GM12865 (cell line): ENCODE results near the gene MID1.

ENCODE experiments used
- DNase-seq: peaks from one replicate; pipeline ENCODE4 v3.0.0; 2010; ENCODE audit warnings: low read depth
- H3K4me3 ChIP-seq: 2 replicates; pipeline ENCODE4 v1.5.1; 2011; ENCODE audit warnings: mild to moderate bottlenecking, low read depth, low read length, control low read depth
- TF ChIP-seq, protein P1 (sequence below): IDR thresholded peaks from 2 replicates; pipeline ENCODE4 v1.5.1; 2011; ENCODE audit warnings: low read length, control low read depth, low read depth, inconsistent platforms; ENCODE audit not compliant: insufficient read depth; ENCODE audit errors: missing control alignments

MID1 gene

DNA sequence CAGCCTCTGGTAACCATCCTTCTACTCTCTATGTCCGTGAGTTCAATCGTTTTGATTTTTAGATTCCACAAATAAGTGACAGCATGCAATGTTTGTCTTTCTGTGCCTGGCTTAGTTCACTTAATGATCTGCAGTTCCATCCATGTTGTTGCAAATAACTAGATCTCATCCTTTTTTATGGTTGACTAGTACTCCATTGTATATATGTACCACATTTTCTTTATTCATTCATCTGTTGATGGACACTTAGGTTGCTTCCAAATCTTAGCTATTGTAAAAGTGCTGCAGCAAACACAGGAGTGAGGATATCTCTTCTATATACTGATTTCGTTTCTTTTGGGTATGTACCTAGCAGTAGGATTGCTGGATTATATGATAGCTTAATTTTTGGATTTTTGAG, 140.9 kb downstream of the MID1 start:
- no peak for DNase-seq
- TF ChIP-seq, protein P1, sequence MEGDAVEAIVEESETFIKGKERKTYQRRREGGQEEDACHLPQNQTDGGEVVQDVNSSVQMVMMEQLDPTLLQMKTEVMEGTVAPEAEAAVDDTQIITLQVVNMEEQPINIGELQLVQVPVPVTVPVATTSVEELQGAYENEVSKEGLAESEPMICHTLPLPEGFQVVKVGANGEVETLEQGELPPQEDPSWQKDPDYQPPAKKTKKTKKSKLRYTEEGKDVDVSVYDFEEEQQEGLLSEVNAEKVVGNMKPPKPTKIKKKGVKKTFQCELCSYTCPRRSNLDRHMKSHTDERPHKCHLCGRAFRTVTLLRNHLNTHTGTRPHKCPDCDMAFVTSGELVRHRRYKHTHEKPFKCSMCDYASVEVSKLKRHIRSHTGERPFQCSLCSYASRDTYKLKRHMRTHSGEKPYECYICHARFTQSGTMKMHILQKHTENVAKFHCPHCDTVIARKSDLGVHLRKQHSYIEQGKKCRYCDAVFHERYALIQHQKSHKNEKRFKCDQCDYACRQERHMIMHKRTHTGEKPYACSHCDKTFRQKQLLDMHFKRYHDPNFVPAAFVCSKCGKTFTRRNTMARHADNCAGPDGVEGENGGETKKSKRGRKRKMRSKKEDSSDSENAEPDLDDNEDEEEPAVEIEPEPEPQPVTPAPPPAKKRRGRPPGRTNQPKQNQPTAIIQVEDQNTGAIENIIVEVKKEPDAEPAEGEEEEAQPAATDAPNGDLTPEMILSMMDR: no peak

DNA sequence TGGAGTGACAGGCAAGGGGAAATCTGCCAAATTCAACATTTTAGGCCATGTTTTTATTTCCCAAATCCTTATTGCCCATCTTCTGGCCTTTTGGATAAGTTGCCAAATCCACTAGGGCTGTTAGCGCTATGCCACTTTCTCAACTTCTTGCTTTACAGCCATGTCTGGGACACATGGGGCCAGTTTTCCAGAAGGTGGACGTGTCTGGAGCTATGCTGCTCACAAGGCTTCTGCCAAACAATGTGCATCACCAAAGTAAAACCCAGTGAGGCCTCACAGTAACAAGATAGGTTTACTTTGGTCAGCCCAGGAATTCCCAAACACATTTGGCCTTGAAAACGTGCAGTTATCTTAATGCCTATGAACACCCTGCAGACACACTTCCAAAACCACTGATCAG, 142.9 kb downstream of the MID1 start:
- no peak for DNase-seq
- TF ChIP-seq, protein P1: no peak
- H3K4me3 ChIP-seq: no peak overlapping the region

More for the DNA sequence above, 140.9 kb downstream of the MID1 start:
- H3K4me3 ChIP-seq: no peak overlapping the region

DNA sequence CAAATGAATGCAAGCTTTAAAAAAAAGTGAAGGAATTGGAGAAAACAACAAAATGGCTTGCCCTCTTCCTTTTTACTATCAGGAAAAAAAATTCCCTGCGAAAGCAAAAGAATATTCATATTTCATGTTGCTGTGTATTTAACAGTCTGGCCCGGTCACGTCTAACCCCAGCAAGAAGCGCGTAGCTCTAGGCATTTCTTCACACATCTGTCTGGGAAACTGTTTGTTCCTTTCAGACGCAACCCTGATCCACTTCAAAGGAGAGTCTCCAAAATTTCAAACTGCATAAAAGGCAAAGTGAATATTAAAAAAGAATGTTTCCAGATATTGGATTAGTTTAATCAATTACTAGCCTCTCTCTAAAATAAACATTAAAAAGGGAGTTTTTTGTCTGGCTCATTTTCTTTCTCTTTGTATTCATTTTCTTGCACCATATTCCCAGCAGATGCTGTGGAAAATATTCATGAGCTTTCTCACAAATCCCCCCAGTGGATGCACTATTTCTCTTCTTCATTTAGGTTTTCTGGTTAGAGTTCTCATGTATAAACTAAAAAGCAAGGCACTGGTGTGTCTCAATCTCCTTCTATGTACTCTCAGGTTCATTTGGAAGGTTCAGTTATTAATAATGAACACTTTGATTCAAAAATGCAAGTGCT, 145.3 kb downstream of the MID1 start:
- TF ChIP-seq, protein P1: no peak
- H3K4me3 ChIP-seq: no peak overlapping the region
- DNase-seq: no peak

DNA sequence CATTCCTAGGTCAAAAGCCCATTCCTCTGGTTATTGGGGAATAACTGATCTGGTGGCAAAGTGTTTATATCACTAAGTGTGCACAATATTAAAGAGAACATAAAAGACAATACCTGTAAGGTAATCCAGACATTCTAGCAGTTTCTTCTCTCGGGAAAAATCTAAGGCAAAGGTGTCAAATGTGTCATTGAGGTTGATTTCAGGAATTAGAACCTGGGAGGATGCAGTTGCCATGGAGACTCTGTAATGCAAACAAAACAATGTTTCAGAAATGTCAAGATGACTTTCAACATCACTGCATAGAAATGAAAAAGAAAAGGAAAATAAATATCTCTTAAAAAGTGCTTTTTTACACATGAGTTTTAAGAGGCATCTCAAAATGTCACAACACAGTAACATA, 145.9 kb downstream of the MID1 start:
- DNase-seq: no peak
- H3K4me3 ChIP-seq: no peak overlapping the region
- TF ChIP-seq, protein P1: no peak

DNA sequence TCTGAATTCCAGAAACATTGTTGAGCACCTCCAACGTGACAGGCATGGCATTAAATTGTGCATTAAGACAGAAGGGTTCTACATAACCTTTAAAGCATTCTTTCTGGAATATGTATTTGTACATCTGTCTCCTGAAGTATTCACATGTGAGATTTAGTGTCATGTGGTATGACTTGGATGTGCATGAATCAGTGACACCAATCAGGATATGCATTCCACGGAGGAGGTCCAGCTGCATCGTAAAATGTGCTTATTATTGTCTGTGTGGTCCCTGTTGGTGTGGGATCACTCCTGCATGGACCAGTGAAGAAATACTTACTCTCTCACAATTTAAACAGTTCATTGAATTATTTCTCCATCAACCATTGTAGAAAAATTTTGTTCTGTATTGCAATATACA, 149.0 kb downstream of the MID1 start:
- TF ChIP-seq, protein P1: no peak

DNA sequence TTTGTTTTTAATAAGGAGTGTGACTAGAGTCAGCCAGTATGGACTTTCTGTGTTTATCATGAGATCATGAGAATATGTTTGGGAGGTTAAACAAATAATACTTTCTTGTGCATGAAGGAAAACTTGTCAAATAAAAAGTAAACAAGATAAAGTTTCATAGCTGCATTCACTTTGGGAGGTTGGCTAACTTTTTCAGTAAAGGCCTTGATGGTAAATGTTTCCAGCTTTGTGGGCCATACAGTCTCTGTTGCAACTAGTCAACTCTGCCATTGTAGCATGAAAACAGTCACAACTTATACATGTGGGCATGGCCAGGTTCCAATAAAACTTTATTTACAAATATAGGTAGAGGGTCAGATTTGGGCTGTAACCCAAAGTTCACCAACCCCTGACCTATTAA, 150.4 kb downstream of the MID1 start:
- no peak overlapping the region for H3K4me3 ChIP-seq
- TF ChIP-seq, protein P1: no peak
- no peak for DNase-seq

More for the DNA sequence above, 149.0 kb downstream of the MID1 start:
- no peak for DNase-seq
- no peak overlapping the region for H3K4me3 ChIP-seq

DNA sequence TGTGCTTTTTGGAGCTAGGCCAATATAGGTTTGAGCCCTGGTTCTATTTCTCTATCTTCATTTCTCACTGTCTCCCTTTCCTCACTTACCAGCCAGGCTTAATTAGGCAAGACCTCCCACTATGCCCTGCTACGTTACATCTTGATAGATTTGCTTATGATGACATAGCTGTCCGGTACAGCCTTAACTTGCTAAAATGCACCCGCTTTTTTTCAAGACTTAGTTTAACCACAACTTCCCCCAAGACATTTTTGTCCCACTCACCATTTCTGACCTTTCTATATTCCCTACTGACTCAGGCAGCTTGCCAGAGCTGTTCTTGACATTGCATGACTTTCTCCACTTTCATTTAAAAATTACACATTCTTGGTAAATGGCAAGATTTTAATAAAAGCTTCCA, 152.6 kb downstream of the MID1 start:
- H3K4me3 ChIP-seq: no peak overlapping the region
- no peak for DNase-seq
- TF ChIP-seq, protein P1: no peak
